HG02759 (cell line): Measurements from ENCODE around the gene PRR12.

ENCODE experiments used
- ATAC-seq: cut with Tn5 transposase; IDR thresholded peaks from one replicate; pipeline ENCODE4 v1.9.1; 2021; ENCODE audit warnings: mild to moderate bottlenecking, moderate library complexity; ENCODE audit not compliant: unreplicated experiment

PRR12 gene

DNA sequence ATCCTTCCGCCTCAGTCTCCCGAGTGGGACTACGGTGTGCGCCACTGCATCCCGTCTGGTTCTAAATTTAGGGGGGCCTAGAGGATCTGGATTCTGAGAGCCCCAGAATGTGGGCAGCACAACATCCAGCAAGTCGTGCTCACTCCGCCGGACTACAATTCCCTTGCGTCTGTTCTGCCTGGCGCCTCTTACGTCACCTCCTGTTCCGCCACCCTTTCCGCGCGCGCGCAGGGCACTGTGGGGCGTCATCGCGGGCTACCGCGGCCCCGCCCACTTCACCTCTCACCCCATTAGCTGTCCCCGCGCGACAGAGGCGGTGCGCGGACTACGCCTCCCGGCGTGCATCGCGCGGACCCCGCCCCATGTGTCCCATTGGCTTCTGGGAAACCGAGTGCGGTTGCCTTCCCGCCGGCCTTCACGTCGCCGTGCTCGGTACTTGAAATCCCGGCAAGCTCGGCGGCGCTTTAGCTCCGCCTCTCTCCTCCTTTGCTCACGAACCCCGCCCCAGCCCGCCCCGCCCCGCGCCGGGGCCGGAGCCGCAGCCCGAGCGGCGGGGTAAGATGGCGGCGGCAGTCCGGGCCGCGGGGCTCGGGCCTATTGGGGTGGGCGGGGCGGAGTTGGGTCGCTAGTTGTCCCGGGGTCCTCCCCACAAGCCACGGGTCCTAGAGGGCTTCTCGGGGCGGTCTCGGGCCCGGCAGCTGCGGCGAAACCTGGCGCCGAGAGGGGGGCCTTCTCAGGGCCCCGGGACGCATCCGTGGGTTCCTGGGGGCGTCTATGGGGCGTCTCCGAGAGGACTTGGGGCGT, 50.9 kb downstream of the PRR12 start, which contains the start of gene SCAF1:
Gene SCAF1, plus strand, starts transcription at position 522 of the 804 bp plus-strand sequence. CDS start 2,818 bp downstream, outside the sequence.
- peak; percentile 67 for ATAC-seq

DNA sequence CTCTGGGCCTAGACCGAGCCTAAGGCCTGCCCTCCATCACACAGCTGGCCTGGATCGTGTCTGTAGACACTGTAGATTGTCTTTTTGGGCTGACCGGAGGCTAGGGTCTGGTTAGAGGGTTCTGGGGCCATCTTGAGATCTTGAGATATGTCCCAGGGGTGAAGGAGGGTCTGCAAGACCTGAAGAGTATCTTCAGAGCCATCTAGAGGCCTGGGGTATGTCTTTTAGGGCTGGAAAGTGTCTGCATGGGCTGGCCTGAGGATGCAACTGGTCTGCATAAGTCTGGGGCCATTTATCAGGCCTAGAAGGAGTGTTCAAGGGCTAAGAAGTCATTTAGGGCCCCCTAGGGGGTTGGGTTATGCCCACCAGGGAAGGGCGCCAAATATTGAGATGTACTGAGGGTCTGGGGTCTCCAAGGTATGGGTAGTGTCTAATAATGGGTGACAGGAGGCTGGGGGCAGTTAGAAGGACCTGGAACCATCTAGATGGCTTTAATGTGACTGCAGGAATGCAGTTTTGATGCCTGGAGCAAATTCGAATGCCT, 51.6 kb downstream of the PRR12 start:
- no peak for ATAC-seq

DNA sequence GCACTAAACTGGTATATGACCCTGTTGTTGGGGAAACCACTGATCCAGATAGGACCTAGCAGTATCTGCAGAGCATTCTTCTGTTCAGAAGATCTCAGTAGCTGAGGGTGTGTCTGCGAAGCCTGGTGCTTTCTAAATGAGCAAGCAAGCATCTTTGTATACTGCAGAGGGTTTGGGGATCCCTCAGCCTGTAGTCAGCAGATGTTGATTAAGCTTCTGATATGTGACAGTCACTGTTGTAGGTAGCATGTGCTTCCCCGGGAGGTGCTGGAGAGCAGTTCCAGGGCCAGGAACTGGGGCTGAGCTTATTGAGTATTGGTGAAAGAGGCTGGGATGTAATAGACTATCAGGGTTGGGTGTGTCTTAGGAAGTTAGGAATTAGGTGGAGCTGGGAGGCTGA, 52.5 kb downstream of the PRR12 start:
- no peak for ATAC-seq

DNA sequence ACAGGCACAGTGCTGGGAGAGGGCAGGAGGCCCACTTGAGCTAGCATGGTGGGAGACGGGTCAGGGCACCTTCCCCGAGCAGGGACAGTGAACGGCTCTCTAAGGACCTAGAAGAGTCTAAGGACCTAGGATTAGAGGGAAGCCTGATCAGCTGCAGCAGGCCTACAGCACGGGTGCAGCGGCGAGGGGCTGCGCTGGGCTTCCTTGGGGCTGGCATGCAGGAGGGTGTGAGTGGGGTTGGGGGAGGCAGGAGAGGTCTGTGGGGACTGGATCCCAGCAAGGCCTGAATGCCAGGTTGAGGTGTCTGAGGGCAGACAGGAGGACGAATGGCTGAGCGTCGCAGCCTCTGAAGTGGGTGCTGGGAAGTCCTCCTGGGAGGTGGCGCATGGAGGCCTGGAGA, 54.6 kb downstream of the PRR12 start:
- no peak for ATAC-seq

DNA sequence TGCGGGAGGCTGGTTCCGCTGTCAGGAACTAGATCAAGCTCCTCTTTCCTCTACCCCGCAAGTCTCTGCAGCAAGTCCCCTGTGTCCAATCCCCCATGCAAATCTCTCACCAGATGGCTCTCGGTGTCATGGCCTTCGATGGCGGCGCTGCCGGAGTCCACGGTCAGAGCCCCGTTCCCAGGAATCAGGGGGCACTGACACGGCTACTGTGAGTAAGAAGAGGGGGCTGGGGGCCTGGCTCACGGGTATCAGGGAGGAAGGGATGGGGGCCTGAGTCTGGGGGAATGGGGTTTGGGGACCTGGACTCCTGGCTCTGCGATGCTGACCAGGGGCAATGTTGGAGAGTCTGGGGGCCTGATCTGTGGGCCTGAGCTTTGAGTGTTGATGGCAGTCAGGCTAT, 55.0 kb downstream of the PRR12 start:
- no peak for ATAC-seq

DNA sequence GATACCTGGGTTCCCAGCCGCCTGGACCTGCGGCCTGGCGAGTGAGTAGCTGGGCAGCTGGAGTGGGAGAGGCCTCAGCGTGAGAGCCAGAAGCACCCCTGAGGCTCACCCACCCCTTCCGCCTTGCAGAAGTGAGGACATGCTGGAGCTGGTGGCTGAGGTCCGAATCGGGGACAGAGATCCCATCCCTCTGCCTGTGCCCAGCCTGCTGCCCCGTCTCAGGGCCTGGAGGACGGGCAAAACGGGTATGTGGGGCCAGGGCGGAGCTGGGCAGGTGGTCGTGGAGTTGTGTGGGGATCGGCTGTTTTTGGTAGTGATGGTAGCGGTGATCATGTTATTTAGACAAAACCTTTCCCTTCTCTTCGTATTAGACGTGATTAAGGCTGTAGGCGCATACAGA, 55.6 kb downstream of the PRR12 start:
- no peak for ATAC-seq

DNA sequence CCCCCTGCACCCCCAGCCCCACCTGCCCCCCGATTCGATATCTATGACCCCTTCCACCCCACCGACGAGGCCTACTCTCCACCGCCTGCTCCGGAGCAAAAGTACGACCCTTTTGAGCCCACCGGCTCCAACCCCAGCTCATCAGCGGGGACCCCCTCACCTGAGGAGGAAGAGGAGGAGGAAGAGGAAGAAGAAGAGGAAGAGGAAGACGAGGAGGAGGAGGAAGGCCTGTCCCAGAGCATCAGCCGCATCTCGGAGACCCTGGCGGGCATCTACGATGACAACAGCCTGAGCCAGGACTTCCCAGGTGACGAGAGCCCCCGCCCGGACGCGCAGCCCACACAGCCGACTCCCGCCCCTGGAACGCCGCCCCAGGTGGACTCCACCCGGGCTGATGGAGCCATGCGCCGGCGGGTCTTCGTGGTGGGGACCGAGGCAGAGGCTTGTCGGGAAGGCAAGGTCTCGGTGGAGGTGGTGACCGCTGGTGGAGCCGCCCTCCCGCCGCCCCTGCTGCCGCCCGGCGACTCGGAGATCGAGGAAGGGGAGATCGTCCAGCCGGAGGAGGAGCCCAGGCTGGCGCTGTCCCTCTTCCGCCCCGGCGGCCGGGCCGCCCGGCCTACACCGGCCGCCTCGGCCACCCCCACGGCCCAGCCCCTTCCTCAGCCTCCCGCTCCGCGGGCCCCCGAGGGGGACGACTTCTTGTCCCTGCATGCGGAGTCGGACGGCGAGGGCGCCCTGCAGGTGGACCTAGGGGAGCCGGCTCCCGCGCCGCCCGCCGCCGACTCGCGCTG, 60.2 kb downstream of the PRR12 start:
- ATAC-seq: no peak

DNA sequence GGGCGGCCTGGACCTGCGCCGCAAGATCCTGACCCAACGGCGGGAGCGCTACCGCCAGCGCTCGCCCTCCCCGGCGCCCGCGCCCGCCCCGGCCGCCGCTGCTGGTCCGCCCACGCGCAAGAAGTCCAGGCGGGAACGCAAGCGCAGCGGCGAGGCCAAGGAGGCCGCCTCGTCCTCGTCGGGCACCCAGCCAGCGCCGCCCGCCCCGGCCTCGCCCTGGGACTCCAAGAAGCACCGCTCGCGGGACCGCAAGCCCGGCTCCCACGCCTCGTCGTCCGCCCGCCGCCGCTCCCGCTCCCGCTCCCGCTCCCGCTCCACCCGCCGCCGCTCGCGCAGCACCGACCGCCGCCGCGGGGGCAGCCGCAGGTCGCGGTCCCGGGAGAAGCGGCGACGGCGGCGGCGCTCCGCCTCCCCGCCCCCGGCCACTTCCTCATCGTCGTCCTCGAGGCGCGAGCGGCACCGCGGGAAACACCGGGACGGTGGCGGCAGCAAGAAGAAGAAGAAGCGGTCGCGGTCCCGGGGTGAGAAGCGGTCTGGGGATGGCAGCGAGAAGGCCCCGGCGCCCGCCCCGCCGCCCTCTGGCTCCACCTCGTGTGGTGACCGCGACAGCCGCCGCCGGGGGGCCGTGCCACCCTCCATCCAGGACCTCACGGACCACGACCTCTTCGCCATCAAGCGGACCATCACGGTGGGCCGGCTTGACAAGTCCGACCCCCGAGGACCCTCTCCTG, 61.0 kb downstream of the PRR12 start:
- ATAC-seq: no peak

DNA sequence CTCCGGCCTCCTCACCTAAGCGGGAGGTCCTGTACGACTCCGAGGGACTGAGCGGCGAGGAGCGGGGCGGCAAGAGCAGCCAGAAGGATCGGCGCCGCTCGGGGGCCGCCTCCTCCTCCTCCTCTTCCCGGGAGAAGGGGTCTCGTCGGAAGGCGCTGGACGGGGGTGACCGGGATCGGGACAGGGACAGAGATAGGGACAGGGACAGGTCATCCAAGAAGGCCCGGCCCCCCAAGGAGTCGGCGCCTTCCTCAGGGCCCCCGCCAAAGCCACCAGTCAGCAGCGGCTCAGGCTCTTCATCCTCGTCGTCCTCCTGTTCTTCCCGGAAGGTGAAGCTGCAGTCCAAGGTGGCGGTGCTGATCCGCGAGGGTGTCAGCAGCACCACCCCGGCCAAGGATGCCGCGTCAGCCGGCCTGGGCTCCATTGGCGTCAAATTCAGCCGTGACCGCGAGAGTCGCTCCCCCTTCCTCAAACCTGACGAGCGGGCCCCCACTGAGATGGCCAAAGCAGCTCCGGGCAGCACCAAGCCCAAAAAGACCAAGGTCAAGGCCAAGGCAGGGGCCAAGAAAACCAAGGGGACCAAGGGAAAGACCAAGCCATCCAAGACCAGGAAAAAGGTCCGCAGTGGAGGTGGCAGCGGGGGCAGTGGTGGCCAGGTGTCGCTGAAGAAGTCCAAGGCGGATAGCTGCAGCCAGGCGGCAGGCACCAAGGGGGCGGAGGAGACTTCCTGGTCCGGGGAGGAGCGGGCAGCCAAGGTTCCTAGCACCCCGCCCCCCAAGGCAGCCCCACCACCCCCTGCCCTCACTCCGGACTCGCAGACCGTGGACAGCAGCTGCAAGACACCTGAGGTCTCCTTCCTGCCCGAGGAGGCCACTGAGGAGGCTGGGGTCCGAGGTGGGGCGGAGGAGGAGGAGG, 61.8 kb downstream of the PRR12 start:
- no peak for ATAC-seq

DNA sequence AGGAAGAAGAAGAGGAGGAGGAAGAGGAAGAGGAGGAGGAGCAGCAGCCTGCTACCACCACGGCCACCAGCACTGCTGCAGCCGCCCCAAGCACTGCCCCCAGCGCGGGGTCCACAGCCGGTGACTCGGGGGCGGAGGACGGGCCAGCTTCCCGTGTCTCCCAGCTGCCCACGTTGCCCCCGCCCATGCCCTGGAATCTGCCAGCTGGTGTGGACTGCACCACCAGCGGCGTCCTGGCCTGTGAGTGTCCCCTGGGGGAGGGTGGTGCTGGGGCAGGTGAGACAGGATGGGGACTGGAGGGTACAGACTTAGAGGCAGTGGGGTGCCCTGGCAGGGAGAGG, 62.5 kb downstream of the PRR12 start:
- no peak for ATAC-seq

DNA sequence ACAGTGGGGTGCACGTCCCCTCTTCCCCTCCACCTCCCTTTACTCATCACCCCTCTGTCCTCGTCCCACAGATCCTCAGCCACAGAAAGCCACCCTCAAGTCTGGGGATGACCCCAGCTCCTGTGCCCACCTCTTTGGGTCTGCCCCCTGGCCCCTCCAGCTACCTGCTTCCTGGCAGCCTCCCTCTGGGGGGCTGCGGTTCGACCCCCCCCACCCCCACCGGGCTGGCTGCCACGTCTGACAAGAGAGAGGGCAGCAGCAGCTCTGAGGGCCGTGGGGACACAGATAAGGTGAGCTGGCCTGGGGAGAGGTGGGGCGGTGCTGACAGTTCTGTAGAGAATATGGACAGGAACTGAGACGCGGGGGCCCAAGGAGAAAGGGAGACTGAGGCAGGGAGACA, 63.6 kb downstream of the PRR12 start:
- no peak for ATAC-seq

DNA sequence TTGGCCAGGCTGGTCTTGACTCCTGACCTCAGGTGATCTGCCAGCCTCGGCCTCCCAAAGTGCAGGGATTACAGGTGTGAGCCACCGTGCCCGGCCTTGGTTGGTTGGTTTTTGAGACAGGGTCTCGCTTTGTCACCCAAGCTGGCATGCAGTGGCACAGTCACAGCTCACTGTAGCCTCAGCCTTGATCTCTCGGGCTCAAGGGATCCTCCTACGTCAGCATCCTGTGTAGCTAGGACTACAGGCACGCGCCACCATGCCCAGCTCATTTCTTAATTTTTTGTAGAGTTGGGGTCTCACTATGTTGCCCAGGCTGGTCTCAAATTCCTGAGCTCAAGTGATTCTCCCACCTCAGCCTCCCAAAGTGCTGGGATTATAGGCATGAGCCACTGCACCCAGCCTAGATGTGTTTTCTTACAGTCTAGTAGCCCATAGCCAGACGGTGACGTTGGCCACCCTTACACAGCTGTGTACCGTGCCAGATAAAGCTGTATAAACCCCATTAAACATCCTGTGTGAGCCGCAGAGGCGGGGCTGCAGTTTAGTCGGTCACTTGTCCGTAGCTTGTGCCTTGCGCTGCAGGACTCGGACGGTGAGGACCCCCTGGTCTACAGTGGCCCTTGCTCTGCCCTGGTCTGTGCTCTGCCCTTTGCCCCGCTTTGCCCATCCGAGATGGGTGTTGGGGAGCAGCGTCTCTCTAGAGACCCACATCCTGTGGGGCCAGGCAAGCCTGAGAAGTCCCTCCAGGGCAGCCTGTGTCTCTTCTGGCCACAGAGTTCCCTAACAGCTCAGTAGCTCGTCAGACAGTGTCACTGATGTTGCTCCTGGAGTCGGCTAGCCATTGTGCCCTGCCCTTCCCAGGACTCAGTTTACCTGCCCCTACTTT, 64.8 kb downstream of the PRR12 start:
- no peak for ATAC-seq

DNA sequence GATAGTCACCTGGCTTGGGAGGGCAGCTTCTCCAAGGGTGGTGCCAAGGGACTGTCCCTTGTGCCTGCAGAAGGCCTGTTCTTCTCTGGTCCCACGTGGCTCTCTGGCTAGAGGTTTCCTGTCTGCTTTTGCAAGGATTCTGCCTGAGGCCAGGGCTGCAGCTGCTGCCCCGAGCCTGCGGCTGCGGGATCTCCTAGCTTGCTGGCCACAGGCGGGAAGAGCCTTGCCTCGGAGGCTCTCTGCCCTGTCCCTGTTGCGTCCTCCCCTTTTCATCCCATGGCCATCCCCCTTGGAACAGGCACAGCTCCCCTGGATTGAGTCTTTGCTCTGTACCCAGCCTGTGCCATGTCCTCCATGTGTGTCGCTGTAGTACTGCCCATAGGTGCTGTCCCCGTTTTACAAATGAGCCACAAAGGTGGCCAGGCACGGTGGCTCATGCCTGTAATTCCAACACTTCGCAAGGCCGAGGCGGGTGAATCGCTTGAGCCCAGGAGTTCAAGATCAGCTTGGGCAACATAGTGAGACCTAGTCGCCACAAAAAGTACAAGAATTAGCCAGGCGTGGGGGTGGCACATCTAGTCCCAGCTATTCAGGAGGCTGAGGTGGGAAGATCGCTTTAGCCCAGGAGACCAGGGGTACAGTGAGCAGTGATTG, 65.6 kb downstream of the PRR12 start:
- ATAC-seq: no peak

DNA sequence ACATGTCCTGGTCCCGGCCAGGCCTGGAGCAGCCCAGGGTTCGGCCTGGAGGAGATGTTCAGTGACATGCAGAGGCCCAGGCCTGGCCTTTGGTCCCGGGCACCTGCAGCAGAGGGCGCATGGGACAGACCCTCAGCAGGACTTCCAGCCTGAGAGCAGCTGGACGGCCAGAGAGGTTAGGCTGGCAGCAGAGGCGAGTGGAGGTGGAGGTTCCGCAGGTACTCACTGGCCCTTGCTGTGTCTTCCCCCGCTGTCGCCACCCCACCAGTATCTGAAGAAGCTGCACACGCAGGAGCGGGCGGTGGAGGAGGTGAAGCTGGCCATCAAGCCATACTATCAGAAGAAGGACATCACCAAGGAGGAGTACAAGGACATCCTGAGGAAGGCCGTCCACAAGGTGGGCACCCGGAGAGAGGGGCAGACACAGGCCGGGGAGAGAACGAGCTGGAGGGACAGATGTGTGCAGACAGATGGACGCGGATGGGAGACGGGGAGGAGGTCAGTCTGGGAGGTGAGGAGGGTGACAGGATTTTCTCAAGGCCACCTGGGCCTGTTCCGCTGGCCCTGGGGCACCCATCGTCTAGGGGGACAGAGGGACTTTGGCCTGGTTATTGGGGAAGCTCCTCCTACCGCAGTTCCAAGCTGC, 66.6 kb downstream of the PRR12 start:
- ATAC-seq: no peak

DNA sequence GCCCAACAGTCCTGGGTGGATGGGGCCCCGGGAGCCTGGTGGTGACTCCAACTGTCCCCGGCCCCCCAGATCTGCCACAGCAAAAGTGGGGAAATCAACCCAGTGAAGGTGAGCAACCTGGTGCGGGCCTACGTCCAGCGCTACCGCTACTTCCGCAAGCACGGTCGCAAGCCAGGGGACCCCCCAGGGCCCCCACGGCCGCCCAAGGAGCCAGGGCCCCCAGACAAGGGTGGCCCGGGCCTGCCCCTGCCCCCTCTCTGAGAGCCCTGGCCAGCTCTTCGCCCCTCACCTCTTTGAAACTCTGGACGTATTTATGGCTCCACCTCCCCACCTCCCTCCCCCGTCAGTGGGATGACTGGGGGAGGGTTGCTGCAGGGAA, 67.1 kb downstream of the PRR12 start:
- no peak for ATAC-seq

DNA sequence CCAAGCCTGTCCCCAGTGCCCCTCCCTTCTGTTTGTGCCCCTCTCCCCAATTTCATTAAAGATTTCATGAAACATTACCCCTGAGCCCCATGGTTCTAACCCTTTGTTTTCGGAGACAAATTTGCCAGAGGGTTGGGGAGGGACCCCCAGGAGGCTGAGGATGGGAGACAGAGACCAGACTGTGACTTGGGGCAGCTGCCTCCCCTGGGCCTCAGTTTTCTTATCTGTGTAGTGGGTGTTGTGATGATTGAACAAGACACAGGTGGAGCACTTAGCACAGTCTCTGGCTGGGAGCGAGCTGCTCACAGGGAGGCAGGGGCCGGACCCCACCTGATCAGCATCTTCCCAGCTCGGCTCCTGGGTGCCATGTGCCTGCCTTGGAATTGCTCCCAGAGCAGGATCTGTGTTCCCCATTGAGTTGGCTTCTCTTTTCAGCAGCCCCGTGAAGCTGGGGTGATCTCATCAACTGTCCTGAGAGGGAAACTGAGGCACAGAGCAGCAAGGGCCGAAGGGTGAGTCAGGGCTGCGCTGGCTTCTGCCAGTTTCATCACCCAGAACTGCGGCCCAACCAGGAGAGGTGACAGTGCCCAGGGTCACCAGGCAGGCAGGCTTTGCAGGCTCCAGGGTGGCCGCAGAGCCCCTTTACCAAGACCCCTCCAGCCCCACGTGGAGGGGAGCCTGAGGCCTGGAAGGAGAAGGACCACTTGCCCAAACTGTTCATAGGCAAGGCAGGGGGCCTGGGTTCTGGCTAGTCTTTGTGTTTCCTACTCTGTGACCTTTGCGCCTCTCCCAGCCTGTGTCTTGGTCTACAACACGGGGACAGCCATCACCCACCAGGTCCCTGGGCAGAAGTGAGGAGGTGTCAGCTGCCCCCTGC, 67.8 kb downstream of the PRR12 start:
- ATAC-seq: no peak

DNA sequence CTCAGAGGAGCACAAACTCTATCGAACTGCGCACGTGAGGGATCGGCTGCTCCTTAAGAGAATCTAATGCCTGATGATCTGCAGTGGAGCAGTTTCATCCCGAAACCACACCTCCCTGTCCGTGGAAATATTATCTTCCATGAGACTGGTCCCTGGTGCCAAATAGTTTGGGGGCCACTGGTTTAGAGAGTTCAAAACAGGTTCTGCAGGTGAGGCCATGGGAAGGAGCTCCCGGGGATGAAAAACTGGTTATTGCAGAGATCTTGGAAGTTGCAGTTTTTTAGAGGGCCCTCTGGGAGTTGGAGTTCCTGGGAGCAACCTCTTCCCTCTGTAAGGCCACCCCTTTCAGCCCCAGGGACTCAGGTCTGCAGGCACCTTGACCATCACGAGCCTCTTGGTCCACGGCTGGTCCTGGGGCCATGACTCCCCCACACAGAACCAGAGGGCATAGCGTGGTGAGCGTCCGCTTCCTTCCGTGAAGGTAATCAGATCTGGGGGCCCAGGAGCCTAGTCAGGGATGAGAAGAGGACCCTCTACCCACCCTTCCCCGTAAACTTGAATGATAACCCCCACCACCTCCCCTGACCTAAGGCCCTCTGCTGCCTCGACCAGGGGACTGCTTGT, 69.5 kb downstream of the PRR12 start:
- no peak for ATAC-seq
